OCI-LY3 (cell line): Measurements from ENCODE around the gene MAN1A2.

Experiments
- CTCF ChIP-seq: fragments of 200-600, 300-600 bp; sonication (generic); IDR thresholded peaks from 2 replicates; pipeline ENCODE4 v1.5.1; 2014; ENCODE audit warnings: antibody characterized with exemption, low read length, low read depth
- EZH2phosphoT487 ChIP-seq: fragments of 200-600 bp; shearing (Covaris generic); IDR thresholded peaks from 2 replicates; pipeline ENCODE4 v1.6.1; 2018; ENCODE audit warnings: antibody characterized with exemption, mixed run types, low read depth

- no peak for TF ChIP-seq CTCF
- TF ChIP-seq EZH2phosphoT487: no peak
These were observed 49.4 kb downstream of the MAN1A2 start for GRCh38 chr1:117416546-117417125.
